ENCODE results near the gene DBNL. TPM values are rescaled to one million over a fixed set of nuclear protein-coding genes. Genes with fewer than 3 reads are reported as not detected.

Gene DBNL
- total RNA-seq, 4 donors from 2014 or later = 108 to 165 (median 138) TPM

DNA sequence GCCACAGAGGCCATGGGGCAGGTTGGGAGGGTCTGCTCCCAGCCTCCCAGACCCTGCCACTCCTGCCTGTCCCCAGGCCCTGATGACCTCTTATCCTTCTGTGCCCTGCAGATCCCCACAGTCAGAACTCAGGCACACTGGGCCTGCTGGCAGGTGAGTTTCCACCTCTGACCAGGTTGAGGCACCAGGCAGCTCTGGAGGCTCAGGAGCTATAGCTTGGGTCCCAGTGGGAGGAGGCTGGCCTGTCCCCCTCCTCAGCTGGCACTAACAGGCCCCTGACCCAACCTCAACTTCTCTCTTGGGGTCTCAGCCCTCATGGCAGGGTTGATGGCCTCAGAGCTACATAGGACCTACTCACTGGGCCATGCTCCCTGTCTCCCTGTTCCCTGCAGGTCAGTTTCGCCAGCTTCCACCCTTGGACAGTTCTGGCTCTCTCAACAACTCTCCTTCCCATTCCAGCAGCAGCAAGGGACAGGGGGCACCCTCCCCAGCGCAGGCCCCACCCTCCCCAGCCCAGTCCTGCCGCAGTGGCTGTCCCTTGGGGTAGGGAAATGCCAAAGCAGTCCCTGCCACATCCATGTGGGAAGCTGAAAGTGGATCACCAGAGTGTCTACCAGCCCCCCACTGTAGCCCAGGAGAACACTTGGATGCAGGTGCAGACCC is 56.9 kb downstream of the DBNL start:
- no peak for DNase-seq
- Histone ChIP-seq H3K9me3 (no peaks in the 10 kb centered on the region), H3K4me3 (replicated peaks in 1 of 3) (no peak overlapping the region), H3K27ac (peak overlapping the region; percentile 2 to 72 (median 26)), H3K4me1 (peaks cover 0 to 14% of the 10 kb centered on the region in 2 donors), H3K36me3 (no peaks in the 10 kb centered on the region), H3K27me3 (no peaks in the 10 kb centered on the region)
- 97 to 100% methylated on average over 1 to 3 of the region's 3 CpGs for WGBS, 2 donors
- TF ChIP-seq POLR2A (IDR thresholded peaks at IDR 0.05) (no peak), CTCF (IDR thresholded peaks at IDR 0.05) (no peak)
- intact Hi-C loops (cut with DNase I) = no loop called here

GRCh38 chr7:44101966-44102845 is 57.7 kb downstream of the DBNL start:
- WGBS, 2 donors = 81 to 84% methylated on average over 14 of the region's 14 CpGs

GRCh38 chr7:44102846-44103565 is 58.5 kb downstream of the DBNL start:
- Histone ChIP-seq H3K27ac (peak overlapping the region in 2 of 3 donors; percentile 61 to 87), H3K36me3 (no peaks in the 10 kb centered on the region), H3K9me3 (no peaks in the 10 kb centered on the region), H3K4me3 (replicated peaks in 1 of 3) (peak overlapping the region in 1 of 3 donors; percentile 52), H3K27me3 (no peaks in the 10 kb centered on the region), H3K4me1 (peaks cover 0 to 14% of the 10 kb centered on the region in 2 donors)
- intact Hi-C loops (cut with DNase I) = no loop called here
- 79 to 81% methylated on average over 8 of the region's 8 CpGs for WGBS, 2 donors
- no peak for TF ChIP-seq CTCF (IDR thresholded peaks at IDR 0.05)
- TF ChIP-seq POLR2A (IDR thresholded peaks at IDR 0.05) = no peak
- no peak for DNase-seq

More at GRCh38 chr7:44101966-44102845, 57.7 kb downstream of the DBNL start:
- intact Hi-C loops (cut with DNase I) = no loop called here
- peak in 1 of 2 donors; percentile 31 for DNase-seq
- no peaks in the 10 kb centered on the region for H3K36me3 ChIP-seq
- H3K9me3 ChIP-seq = no peaks in the 10 kb centered on the region
- TF ChIP-seq POLR2A (IDR thresholded peaks at IDR 0.05) = no peak
- H3K4me1 ChIP-seq = peaks cover 0 to 14% of the 10 kb centered on the region in 2 donors
- no peak overlapping the region for H3K4me3 ChIP-seq (replicated peaks in 1 of 3)
- peak overlapping the region; percentile 26 to 87 (median 61) for H3K27ac ChIP-seq
- no peaks in the 10 kb centered on the region for H3K27me3 ChIP-seq

- Histone ChIP-seq H3K27me3 (no peaks in the 10 kb centered on the region), H3K36me3 (no peaks in the 10 kb centered on the region), H3K4me1 (peaks cover 0 to 14% of the 10 kb centered on the region in 2 donors), H3K4me3 (replicated peaks in 1 of 3) (peak overlapping the region in 1 of 3 donors; percentile 52), H3K9me3 (no peaks in the 10 kb centered on the region), H3K27ac (peak overlapping the region in 2 of 3 donors; percentile 61 to 87)
- intact Hi-C loops (cut with DNase I) = no loop called here
- TF ChIP-seq CTCF (IDR thresholded peaks at IDR 0.05) = no peak
- TF ChIP-seq POLR2A (IDR thresholded peaks at IDR 0.05) = no peak
- 72 to 83% methylated on average over 1 to 5 of the region's 8 CpGs for WGBS, 2 donors
- no peak for DNase-seq
These were observed 59.0 kb downstream of the DBNL start for GRCh38 chr7:44103566-44103922.
